MM.1S (cell line): ENCODE measurements around the gene ZNF367.

Experiments used
- DNase-seq: peaks from one replicate; pipeline ENCODE4 v3.0.0-alpha.2; 2015
- H2AFZ ChIP-seq: fragments of 300-600 bp; sonication (generic); 2 replicates; pipeline ENCODE4 v1.6.0; 2016; ENCODE audit warnings: antibody characterized with exemption, low read length
- H3F3A ChIP-seq: fragments of 300-600 bp; sonication (generic); 2 replicates; pipeline ENCODE4 v1.6.1; 2016; ENCODE audit warnings: mild to moderate bottlenecking, antibody characterized with exemption, low read length, moderate library complexity, mixed read lengths; ENCODE audit not compliant: insufficient read depth
- H3K27ac ChIP-seq: fragments of 300-600 bp; sonication (generic); 2 replicates; pipeline ENCODE4 v1.5.1; 2016; ENCODE audit warnings: mild to moderate bottlenecking, low read length
- H3K27me3 ChIP-seq: fragments of 300-600 bp; sonication (generic); replicated peaks from 2 replicates; pipeline ENCODE4 v1.6.0; 2016; ENCODE audit warnings: low read length; ENCODE audit not compliant: insufficient read depth
- H3K36me3 ChIP-seq: fragments of 300-600 bp; sonication (generic); replicated peaks from 2 replicates; pipeline ENCODE4 v1.6.1; 2016; ENCODE audit warnings: mild to moderate bottlenecking, low read length, mixed read lengths; ENCODE audit not compliant: insufficient read depth
- H3K4me1 ChIP-seq: fragments of 300-600 bp; sonication (generic); 2 replicates; pipeline ENCODE4 v1.6.1; 2016; ENCODE audit warnings: low read length, mixed read lengths
- H3K4me2 ChIP-seq: fragments of 300-600 bp; sonication (generic); 2 replicates; pipeline ENCODE4 v1.6.0; 2016; ENCODE audit warnings: low read depth, low read length
- H3K4me3 ChIP-seq: fragments of 300-600 bp; sonication (generic); 2 replicates; pipeline ENCODE4 v1.5.1; 2016; ENCODE audit warnings: low read length, mixed read lengths
- H3K79me2 ChIP-seq: fragments of 300-600 bp; sonication (generic); 2 replicates; pipeline ENCODE4 v1.6.1; 2016; ENCODE audit warnings: mixed run types, low read length, mixed read lengths
- H3K9ac ChIP-seq: fragments of 300-600 bp; sonication (generic); 2 replicates; pipeline ENCODE4 v1.6.1; 2016; ENCODE audit warnings: low read length, mixed read lengths
- H3K9me2 ChIP-seq: fragments of 300-600 bp; sonication (generic); replicated peaks from 2 replicates; pipeline ENCODE4 v1.6.1; 2016; ENCODE audit warnings: mild to moderate bottlenecking, low read length, mixed read lengths; ENCODE audit not compliant: insufficient read depth
- H3K9me3 ChIP-seq: fragments of 300-600 bp; sonication (generic); replicated peaks from 2 replicates; pipeline ENCODE4 v1.6.1; 2016; ENCODE audit warnings: mild to moderate bottlenecking, low read length, mixed read lengths; ENCODE audit not compliant: insufficient read depth
- H4K20me1 ChIP-seq: fragments of 300-600 bp; sonication (generic); 2 replicates; pipeline ENCODE4 v1.6.1; 2016; ENCODE audit warnings: mild to moderate bottlenecking, low read length, moderate library complexity, mixed read lengths; ENCODE audit not compliant: insufficient read depth
- EZH2 ChIP-seq: fragments of 300-600 bp; sonication (generic); optimal IDR thresholded peaks from 2 replicates; pipeline ENCODE3; 2017; ENCODE audit warnings: low read depth, mild to moderate bottlenecking, antibody characterized with exemption, low read length, mixed read lengths
- EZH2phosphoT487 ChIP-seq: fragments of 300-600 bp; sonication (generic); IDR thresholded peaks from 2 replicates; pipeline ENCODE4 v1.6.1; 2018; ENCODE audit warnings: antibody characterized with exemption, low read length
- TF ChIP-seq, protein P1 (sequence below): fragments of 300-600 bp; sonication (generic); IDR thresholded peaks from 2 replicates; pipeline ENCODE4 v1.5.1; 2016; ENCODE audit warnings: antibody characterized with exemption, low read length, mixed read lengths

ZNF367 gene

GRCh38 chr9:96344458-96345180 lies 73.6 kb downstream of the ZNF367 start:
- no peaks in the 10 kb centered on the region for H3K4me1 ChIP-seq
- H2AFZ ChIP-seq: no peak overlapping the region
- H3F3A ChIP-seq: no peaks in the 10 kb centered on the region
- H4K20me1 ChIP-seq: no peaks in the 10 kb centered on the region
- no peak overlapping the region for H3K4me2 ChIP-seq
- no peak overlapping the region for H3K27ac ChIP-seq
- H3K27me3 ChIP-seq: no peaks in the 10 kb centered on the region
- H3K79me2 ChIP-seq: no peaks in the 10 kb centered on the region
- no peaks in the 10 kb centered on the region for H3K9me3 ChIP-seq
- no peak overlapping the region for H3K9ac ChIP-seq
- DNase-seq: no peak
- no peaks in the 10 kb centered on the region for H3K36me3 ChIP-seq
- TF ChIP-seq EZH2: no peak
- no peak for TF ChIP-seq EZH2phosphoT487
- TF ChIP-seq, protein P1, sequence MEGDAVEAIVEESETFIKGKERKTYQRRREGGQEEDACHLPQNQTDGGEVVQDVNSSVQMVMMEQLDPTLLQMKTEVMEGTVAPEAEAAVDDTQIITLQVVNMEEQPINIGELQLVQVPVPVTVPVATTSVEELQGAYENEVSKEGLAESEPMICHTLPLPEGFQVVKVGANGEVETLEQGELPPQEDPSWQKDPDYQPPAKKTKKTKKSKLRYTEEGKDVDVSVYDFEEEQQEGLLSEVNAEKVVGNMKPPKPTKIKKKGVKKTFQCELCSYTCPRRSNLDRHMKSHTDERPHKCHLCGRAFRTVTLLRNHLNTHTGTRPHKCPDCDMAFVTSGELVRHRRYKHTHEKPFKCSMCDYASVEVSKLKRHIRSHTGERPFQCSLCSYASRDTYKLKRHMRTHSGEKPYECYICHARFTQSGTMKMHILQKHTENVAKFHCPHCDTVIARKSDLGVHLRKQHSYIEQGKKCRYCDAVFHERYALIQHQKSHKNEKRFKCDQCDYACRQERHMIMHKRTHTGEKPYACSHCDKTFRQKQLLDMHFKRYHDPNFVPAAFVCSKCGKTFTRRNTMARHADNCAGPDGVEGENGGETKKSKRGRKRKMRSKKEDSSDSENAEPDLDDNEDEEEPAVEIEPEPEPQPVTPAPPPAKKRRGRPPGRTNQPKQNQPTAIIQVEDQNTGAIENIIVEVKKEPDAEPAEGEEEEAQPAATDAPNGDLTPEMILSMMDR: no peak
- H3K9me2 ChIP-seq: no peaks in the 10 kb centered on the region
- H3K4me3 ChIP-seq: no peak overlapping the region

GRCh38 chr9:96343515-96344360 lies 74.4 kb downstream of the ZNF367 start:
- no peaks in the 10 kb centered on the region for H3F3A ChIP-seq
- no peak overlapping the region for H3K27ac ChIP-seq
- H3K9me2 ChIP-seq: no peaks in the 10 kb centered on the region
- H2AFZ ChIP-seq: no peak overlapping the region
- H3K9ac ChIP-seq: no peak overlapping the region
- H3K36me3 ChIP-seq: no peaks in the 10 kb centered on the region
- DNase-seq: no peak
- no peaks in the 10 kb centered on the region for H3K27me3 ChIP-seq
- H4K20me1 ChIP-seq: no peaks in the 10 kb centered on the region
- TF ChIP-seq, protein P1: no peak
- no peak for TF ChIP-seq EZH2
- no peak for TF ChIP-seq EZH2phosphoT487
- no peak overlapping the region for H3K4me3 ChIP-seq
- no peaks in the 10 kb centered on the region for H3K79me2 ChIP-seq
- H3K4me1 ChIP-seq: no peaks in the 10 kb centered on the region
- H3K4me2 ChIP-seq: no peak overlapping the region
- H3K9me3 ChIP-seq: no peaks in the 10 kb centered on the region

DNA sequence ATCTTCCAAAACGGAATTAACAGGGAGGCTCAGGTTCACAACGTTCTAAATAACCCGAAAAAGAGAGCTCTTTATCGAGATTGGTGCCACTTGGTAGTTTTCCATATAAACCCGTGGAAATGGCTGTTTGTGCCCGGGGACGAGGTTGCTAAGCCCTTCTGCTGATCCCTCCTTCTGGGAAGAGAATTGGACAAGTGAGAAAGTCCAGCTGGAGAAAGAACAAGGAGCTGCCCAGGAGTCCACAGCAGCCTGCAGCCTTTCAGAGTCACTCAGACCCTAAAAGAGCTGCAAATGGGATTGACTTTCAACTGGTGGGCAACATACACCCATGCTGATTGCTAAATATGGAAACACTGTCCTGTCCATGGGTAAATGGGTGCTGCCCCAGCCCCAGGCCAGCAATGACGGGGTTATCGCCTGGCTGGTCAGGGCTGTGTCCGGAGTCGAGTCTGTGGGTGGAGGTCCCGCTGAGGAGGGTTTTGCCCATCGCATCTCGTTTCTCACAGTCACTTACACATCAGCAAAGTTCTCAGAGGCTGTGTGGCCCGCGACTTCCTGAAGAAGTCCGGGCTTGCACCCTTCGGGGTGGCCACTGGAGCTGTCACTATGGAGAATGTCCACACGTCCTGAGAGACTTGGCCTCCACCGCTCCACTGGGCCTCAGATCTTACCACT lies 75.5 kb downstream of the ZNF367 start:
- no peak overlapping the region for H3K27ac ChIP-seq
- no peaks in the 10 kb centered on the region for H3K79me2 ChIP-seq
- no peaks in the 10 kb centered on the region for H3K27me3 ChIP-seq
- no peak overlapping the region for H2AFZ ChIP-seq
- DNase-seq: no peak
- no peak overlapping the region for H3K9ac ChIP-seq
- H3K4me3 ChIP-seq: no peak overlapping the region
- no peak overlapping the region for H3K4me2 ChIP-seq
- no peaks in the 10 kb centered on the region for H3K36me3 ChIP-seq
- H3F3A ChIP-seq: no peaks in the 10 kb centered on the region
- H3K9me2 ChIP-seq: no peaks in the 10 kb centered on the region
- TF ChIP-seq EZH2phosphoT487 (no peak), EZH2 (no peak)
- TF ChIP-seq, protein P1: no peak
- H3K4me1 ChIP-seq: no peaks in the 10 kb centered on the region
- H4K20me1 ChIP-seq: no peaks in the 10 kb centered on the region
- no peaks in the 10 kb centered on the region for H3K9me3 ChIP-seq
